HCT116 (cell line): ENCODE results near the gene KRT17. TPM values are rescaled to one million over a fixed set of nuclear protein-coding genes. Genes with fewer than 3 reads are reported as not detected.
"Not testable (repeated sequence)": the region's sequence is repeated elsewhere in the genome, so short reads cannot be mapped to it uniquely, and the experiment has no call there.

ENCODE experiments used
- ATAC-seq: fragments of 200-7000 bp; cut with Tn5 transposase; 2 replicates; pipeline ENCODE4 v1.9.1; 2020; ENCODE audit warnings: mild to moderate bottlenecking, moderate library complexity
- BruUV-seq: library from RNA; stranded (reverse); fragments of 400-500 nt; replicated peaks from 2 replicates; lab custom pipeline; 2021; lab: Mats Ljungman, UMichigan
- CTCF ChIA-PET: fragments of 300-600 bp; sonication (Branson Sonifier 250); formaldehyde crosslinking; loops from one replicate; lab custom pipeline; 2021; ENCODE audit warnings: antibody characterized with exemption; lab: Charles Lee
- POLR2A ChIA-PET: fragments of 300-600, 350-600 bp; sonication (Branson Sonifier 250); formaldehyde crosslinking; loops from one replicate; lab custom pipeline; 2021; ENCODE audit warnings: antibody characterized with exemption; lab: Charles Lee
- RAD21 ChIA-PET, 2 experiments: fragments of 300-600 bp; sonication (Branson Sonifier 250); formaldehyde crosslinking; loops; one replicate each; lab custom pipeline; 2023; ENCODE audit warnings: low total read pairs in 2 of 2; ENCODE audit not compliant: uncharacterized antibody in 2 of 2, unreplicated experiment in 2 of 2, low non-redundant PET in 1 of 2; lab: Charles Lee
- DNase-seq: peaks from one replicate; pipeline ENCODE4 v3.0.0-alpha.2; 2010; ENCODE audit warnings: low read depth, low spot score
- H2AFZ ChIP-seq: fragments of 200-600 bp; shearing (Covaris generic), sonication (generic); 2 replicates; pipeline ENCODE4 v1.6.1; 2017; ENCODE audit warnings: low read depth, mixed run types, mixed read lengths, antibody characterized with exemption, low read length; ENCODE audit not compliant: poor library complexity, severe bottlenecking
- H3K27ac ChIP-seq: 2 replicates; pipeline ENCODE4 v1.5.1; 2012; ENCODE audit warnings: low read depth, low read length
- H3K27me3 ChIP-seq: fragments of 200-600 bp; sonication (generic); 2 replicates; pipeline ENCODE4 v1.6.1; 2016; ENCODE audit warnings: mixed run types, low read length, mixed read lengths; ENCODE audit not compliant: insufficient read depth
- H3K36me3 ChIP-seq, 2 experiments: fragments of 200-500 bp in 1 of 2; fragments of 200-600 bp in 1 of 2; sonication (Bioruptor generic) in 1 of 2; sonication (generic) in 1 of 2; 2 replicates each; pipeline versions ENCODE4 v1.5.1 to v1.6.1; 2014 to 2016; ENCODE audit warnings: low read length in 2 of 2, inconsistent platforms in 1 of 2, mixed read lengths in 1 of 2, mixed run types in 1 of 2; ENCODE audit not compliant: insufficient read depth in 2 of 2, control insufficient read depth in 1 of 2
- H3K4me1 ChIP-seq, 2 experiments: fragments of 200-600 bp in 1 of 2; sonication (generic) in 1 of 2; 2 replicates each; pipeline versions ENCODE4 v1.5.1 to v1.6.1; 2012 to 2017; ENCODE audit warnings: low read length in 2 of 2, inconsistent platforms in 1 of 2, mild to moderate bottlenecking in 1 of 2, mixed read lengths in 1 of 2, mixed run types in 1 of 2, moderate library complexity in 1 of 2; ENCODE audit not compliant: insufficient read depth in 2 of 2, control insufficient read depth in 1 of 2
- H3K4me2 ChIP-seq: fragments of 200-600 bp; sonication (generic); 2 replicates; pipeline ENCODE4 v1.6.1; 2017; ENCODE audit warnings: mixed run types, low read length, mixed read lengths
- H3K4me3 ChIP-seq, 2 experiments: fragments of 200-600 bp in 1 of 2; sonication (generic) in 1 of 2; replicated peaks in 1 of 2; 2 replicates each; pipeline ENCODE4 v1.5.1; 2011 to 2016; ENCODE audit warnings: low read length in 2 of 2, control low read depth in 1 of 2, low read depth in 1 of 2, mild to moderate bottlenecking in 1 of 2, mixed read lengths in 1 of 2, mixed run types in 1 of 2
- H3K79me2 ChIP-seq: fragments of 200-600 bp; sonication (generic); 2 replicates; pipeline ENCODE4 v1.6.1; 2017; ENCODE audit warnings: mild to moderate bottlenecking, mixed run types, low read length, moderate library complexity, mixed read lengths; ENCODE audit not compliant: insufficient read depth
- H3K9ac ChIP-seq: fragments of 200-600 bp; sonication (generic); 2 replicates; pipeline ENCODE4 v1.6.1; 2016; ENCODE audit warnings: low read length, mixed read lengths
- H3K9me2 ChIP-seq: fragments of 200-600 bp; sonication (generic), shearing (Covaris generic); 2 replicates; pipeline ENCODE4 v1.6.1; 2017; ENCODE audit warnings: mixed run types, mild to moderate bottlenecking, moderate library complexity; ENCODE audit not compliant: insufficient read depth
- H3K9me3 ChIP-seq, 2 experiments: fragments of 200-500 bp in 1 of 2; fragments of 200-600 bp in 1 of 2; sonication (Bioruptor generic) in 1 of 2; sonication (generic) in 1 of 2; 2 replicates each; pipeline ENCODE4 v1.6.1; 2014 to 2017; ENCODE audit warnings: low read length in 2 of 2, mixed read lengths in 2 of 2, inconsistent platforms in 1 of 2, low read depth in 1 of 2, mild to moderate bottlenecking in 1 of 2, mixed run types in 1 of 2, moderate library complexity in 1 of 2; ENCODE audit not compliant: control insufficient read depth in 1 of 2, insufficient read depth in 1 of 2
- H4K20me1 ChIP-seq: fragments of 200-600 bp; sonication (generic), shearing (Covaris generic); 2 replicates; pipeline ENCODE4 v1.6.1; 2017; ENCODE audit warnings: mixed run types, mild to moderate bottlenecking, moderate library complexity; ENCODE audit not compliant: insufficient read depth
- EGR1 ChIP-seq: IDR thresholded peaks from 2 replicates; pipeline ENCODE4 v1.6.1; 2012; ENCODE audit warnings: low read depth
- MAX ChIP-seq: IDR thresholded peaks from 2 replicates; pipeline ENCODE4 v1.6.1; 2012
- SIN3A ChIP-seq: IDR thresholded peaks from 2 replicates; pipeline ENCODE4 v1.6.1; 2012; ENCODE audit warnings: low read depth
- YY1 ChIP-seq: IDR thresholded peaks from 2 replicates; pipeline ENCODE4 v1.6.1; 2011; ENCODE audit warnings: low read length, low read depth, moderate library complexity, mild to moderate bottlenecking; ENCODE audit not compliant: insufficient replicate concordance; ENCODE audit errors: extremely low read depth
- ZFX ChIP-seq: fragments of 450-650 bp; IDR thresholded peaks from 2 replicates; pipeline ENCODE4 v1.6.1; 2017
- intact Hi-C: fragments of 100-400 bp; cut with micrococcal nuclease; formaldehyde crosslinking; loops from 2 replicates; pipeline ENCODE4 v1.10.0; 2022
- total RNA-seq: library from RNA; stranded (reverse); gene quantifications from one replicate; pipeline ENCODE4 v1.2.1, GENCODE V29; 2021; ENCODE audit not compliant: unreplicated experiment

Gene KRT17
- total RNA-seq, 1 experiment from 2014 or later: not detected

GRCh38 chr17:41629316-41629715 is 4.9 kb upstream of the KRT17 start:
- POLR2A ChIA-PET: no interaction called here
- no peak overlapping the region for H3K4me2 ChIP-seq
- no peaks in the 10 kb centered on the region for H3K79me2 ChIP-seq
- H3K4me3 ChIP-seq: no peak overlapping the region
- intact Hi-C loops: no loop called here
- no peak overlapping the region for H2AFZ ChIP-seq
- H3K9me3 ChIP-seq: no peaks in the 10 kb centered on the region
- no peaks in the 10 kb centered on the region for H4K20me1 ChIP-seq
- no peaks in the 10 kb centered on the region for H3K36me3 ChIP-seq
- CTCF ChIA-PET: no interaction called here
- ATAC-seq: no peak
- DNase-seq: no peak
- no peaks in the 10 kb centered on the region for H3K4me1 ChIP-seq
- no TSS peak for BruUV-seq
- TF ChIP-seq YY1: no peak
- TF ChIP-seq MAX: no peak
- TF ChIP-seq EGR1: no peak
- TF ChIP-seq ZFX: no peak
- TF ChIP-seq SIN3A: no peak
- TF ChIP-seq, all 23 proteins: peak for 0
- Histone ChIP-seq H3K27ac (no peak overlapping the region), H3K9me2 (no peaks in the 10 kb centered on the region), H3K9ac (no peak overlapping the region), H3K27me3 (no peaks in the 10 kb centered on the region)
- RAD21 ChIA-PET: no interaction called here

GRCh38 chr17:41628621-41629255 is 4.4 kb upstream of the KRT17 start:
- BruUV-seq, intact Hi-C loops, RAD21 ChIA-PET, H3K79me2 ChIP-seq, CTCF ChIA-PET, H3K9ac ChIP-seq, H2AFZ ChIP-seq, H3K9me3 ChIP-seq, H3K9me2 ChIP-seq, ATAC-seq, H3K27ac ChIP-seq, H3K4me2 ChIP-seq, H3K4me3 ChIP-seq, DNase-seq, H4K20me1 ChIP-seq, H3K36me3 ChIP-seq, H3K27me3 ChIP-seq, POLR2A ChIA-PET, H3K4me1 ChIP-seq: not testable (repeated sequence)

- DNase-seq, H3K79me2 ChIP-seq, POLR2A ChIA-PET, H3K9me3 ChIP-seq, H3K4me1 ChIP-seq, BruUV-seq, H3K4me3 ChIP-seq, H3K27ac ChIP-seq, H3K9ac ChIP-seq, ATAC-seq, intact Hi-C loops, H3K4me2 ChIP-seq, RAD21 ChIA-PET, H4K20me1 ChIP-seq, H3K27me3 ChIP-seq, H3K36me3 ChIP-seq, H3K9me2 ChIP-seq, CTCF ChIA-PET, H2AFZ ChIP-seq: not testable (repeated sequence)
Observed at GRCh38 chr17:41628073-41628370, 3.6 kb upstream of the KRT17 start.
